Measurements from ENCODE around the gene MAGEB6B. TPM values are rescaled to one million over a fixed set of nuclear protein-coding genes. Genes with fewer than 3 reads are reported as not detected.
"Not testable (repeated sequence)": the region's sequence is repeated elsewhere in the genome, so short reads cannot be mapped to it uniquely, and the experiment has no call there.

The MAGEB6B gene
- total and polyA plus RNA-seq, 4 donors, result not detected

DNA sequence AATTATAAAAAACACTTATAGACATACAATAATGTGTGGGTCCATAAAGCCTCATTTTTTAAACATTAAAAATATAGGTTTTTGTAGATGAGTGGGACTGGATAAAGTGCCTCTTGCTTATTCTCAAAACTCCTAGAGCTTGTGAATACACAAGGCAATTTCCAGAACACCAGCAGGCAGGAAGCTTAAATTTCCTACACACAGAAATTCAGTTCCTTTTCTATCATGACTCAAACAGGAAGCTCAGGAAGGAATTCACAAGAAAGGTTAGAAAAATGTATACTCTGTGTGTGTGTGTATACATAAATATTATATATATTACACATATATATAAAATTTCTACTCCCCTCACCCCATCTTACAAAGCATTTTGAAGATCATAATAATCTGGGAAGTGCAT is 43.2 kb downstream of the MAGEB6B start:
- Histone ChIP-seq H3K9ac (ENCODE audit: low read depth in 1 of 2, low read length in 2 of 2) (no peak overlapping the region), H3K27me3 (ENCODE audit: control insufficient read depth in 4 of 4, insufficient read depth in 4 of 4, low read length in 3 of 4) (no peaks in the 10 kb centered on the region), H3K36me3 (ENCODE audit: control insufficient read depth in 4 of 4, insufficient read depth in 3 of 4, low read depth in 1 of 4, low read length in 3 of 4) (no peaks in the 10 kb centered on the region), H3K27ac (ENCODE audit: low read depth in 1 of 2, low read length in 2 of 2) (no peak overlapping the region), H3K4me1 (ENCODE audit: control insufficient read depth in 4 of 4, insufficient read depth in 4 of 4, low read length in 3 of 4) (no peaks in the 10 kb centered on the region), H3K9me3 (ENCODE audit: control insufficient read depth in 4 of 4, low read length in 3 of 4) (peaks cover 0 to 2% (median 0%) of the 10 kb centered on the region in 4 donors), H3K4me3 (ENCODE audit: low read depth in 1 of 3, low read length in 3 of 3) (no peak overlapping the region)
- no peak for DNase-seq (ENCODE audit: low spot score)
- TF ChIP-seq RXRA (IDR thresholded peaks at IDR 0.05), result no peak
- no peak for TF ChIP-seq HNF4G (IDR thresholded peaks at IDR 0.05)
- TF ChIP-seq ZBTB33 (IDR thresholded peaks at IDR 0.05), result no peak
- no peak for TF ChIP-seq SP1 (IDR thresholded peaks at IDR 0.05)
- TF ChIP-seq FOXA2 (IDR thresholded peaks at IDR 0.05), result no peak
- no peak for TF ChIP-seq NR2F2 (IDR thresholded peaks at IDR 0.05)
- TF ChIP-seq YY1 (IDR thresholded peaks at IDR 0.05), result no peak
- no peak for TF ChIP-seq TAF1 (conservative IDR thresholded peaks at IDR 0.05)
- TF ChIP-seq, protein P1, sequence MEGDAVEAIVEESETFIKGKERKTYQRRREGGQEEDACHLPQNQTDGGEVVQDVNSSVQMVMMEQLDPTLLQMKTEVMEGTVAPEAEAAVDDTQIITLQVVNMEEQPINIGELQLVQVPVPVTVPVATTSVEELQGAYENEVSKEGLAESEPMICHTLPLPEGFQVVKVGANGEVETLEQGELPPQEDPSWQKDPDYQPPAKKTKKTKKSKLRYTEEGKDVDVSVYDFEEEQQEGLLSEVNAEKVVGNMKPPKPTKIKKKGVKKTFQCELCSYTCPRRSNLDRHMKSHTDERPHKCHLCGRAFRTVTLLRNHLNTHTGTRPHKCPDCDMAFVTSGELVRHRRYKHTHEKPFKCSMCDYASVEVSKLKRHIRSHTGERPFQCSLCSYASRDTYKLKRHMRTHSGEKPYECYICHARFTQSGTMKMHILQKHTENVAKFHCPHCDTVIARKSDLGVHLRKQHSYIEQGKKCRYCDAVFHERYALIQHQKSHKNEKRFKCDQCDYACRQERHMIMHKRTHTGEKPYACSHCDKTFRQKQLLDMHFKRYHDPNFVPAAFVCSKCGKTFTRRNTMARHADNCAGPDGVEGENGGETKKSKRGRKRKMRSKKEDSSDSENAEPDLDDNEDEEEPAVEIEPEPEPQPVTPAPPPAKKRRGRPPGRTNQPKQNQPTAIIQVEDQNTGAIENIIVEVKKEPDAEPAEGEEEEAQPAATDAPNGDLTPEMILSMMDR (IDR thresholded peaks at IDR 0.05; ENCODE audit: low read depth, low read length, missing input control), result no peak

DNA sequence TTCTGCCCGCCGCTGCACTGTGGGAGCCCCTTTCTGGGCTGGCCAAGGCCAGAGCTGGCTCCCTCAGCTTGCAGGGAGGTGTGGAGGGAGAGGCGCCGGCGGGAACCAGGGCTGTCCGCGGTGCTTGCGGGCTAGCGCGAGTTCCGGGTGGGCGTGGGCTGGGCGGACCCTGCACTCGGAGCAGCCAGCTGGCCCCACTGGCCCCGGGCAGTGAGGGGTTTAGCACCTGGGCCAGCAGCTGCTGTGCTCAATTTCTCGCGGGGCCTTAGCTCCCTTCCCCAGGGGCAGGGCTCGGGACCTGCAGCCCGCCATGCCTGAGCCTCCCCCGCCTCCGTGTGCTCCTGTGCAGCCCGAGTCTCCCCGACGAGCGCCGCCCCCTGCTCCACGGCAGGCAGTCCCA is 44.3 kb downstream of the MAGEB6B start:
- not testable (repeated sequence) for H3K27me3 ChIP-seq (ENCODE audit: control insufficient read depth in 4 of 4, insufficient read depth in 4 of 4, low read length in 3 of 4); H3K27ac ChIP-seq (ENCODE audit: low read depth in 1 of 2, low read length in 2 of 2); H3K9me3 ChIP-seq (ENCODE audit: control insufficient read depth in 4 of 4, low read length in 3 of 4); H3K9ac ChIP-seq (ENCODE audit: low read depth in 1 of 2, low read length in 2 of 2); H3K36me3 ChIP-seq (ENCODE audit: control insufficient read depth in 4 of 4, insufficient read depth in 3 of 4, low read depth in 1 of 4, low read length in 3 of 4); H3K4me3 ChIP-seq (ENCODE audit: low read depth in 1 of 3, low read length in 3 of 3); DNase-seq (ENCODE audit: low spot score); H3K4me1 ChIP-seq (ENCODE audit: control insufficient read depth in 4 of 4, insufficient read depth in 4 of 4, low read length in 3 of 4)
- 93% methylated on average over 27 of the region's 27 CpGs for WGBS

- Histone ChIP-seq H3K27ac (ENCODE audit: low read depth in 1 of 2, low read length in 2 of 2) (no peak overlapping the region), H3K36me3 (ENCODE audit: control insufficient read depth in 4 of 4, insufficient read depth in 3 of 4, low read depth in 1 of 4, low read length in 3 of 4) (no peaks in the 10 kb centered on the region), H3K9ac (ENCODE audit: low read depth in 1 of 2, low read length in 2 of 2) (no peak overlapping the region), H3K4me3 (ENCODE audit: low read depth in 1 of 3, low read length in 3 of 3) (no peak overlapping the region), H3K4me1 (ENCODE audit: control insufficient read depth in 4 of 4, insufficient read depth in 4 of 4, low read length in 3 of 4) (no peaks in the 10 kb centered on the region), H3K27me3 (ENCODE audit: control insufficient read depth in 4 of 4, insufficient read depth in 4 of 4, low read length in 3 of 4) (no peaks in the 10 kb centered on the region), H3K9me3 (ENCODE audit: control insufficient read depth in 4 of 4, low read length in 3 of 4) (no peaks in the 10 kb centered on the region)
- DNase-seq (ENCODE audit: low spot score), result no peak
- no peak for TF ChIP-seq ZBTB33 (IDR thresholded peaks at IDR 0.05)
- no peak for TF ChIP-seq FOXA2 (IDR thresholded peaks at IDR 0.05)
- TF ChIP-seq, protein P1 (IDR thresholded peaks at IDR 0.05; ENCODE audit: low read depth, low read length, missing input control), result no peak
- TF ChIP-seq EGR1 (IDR thresholded peaks at IDR 0.05; ENCODE audit: low read depth in 2 of 2), result no peak
- TF ChIP-seq GABPA (IDR thresholded peaks at IDR 0.05 in 1 of 2, conservative IDR thresholded peaks at IDR 0.05 in 1 of 2), result no peak
- no peak for TF ChIP-seq NR2F2 (IDR thresholded peaks at IDR 0.05)
- no peak for TF ChIP-seq SP1 (IDR thresholded peaks at IDR 0.05)
- TF ChIP-seq YY1 (IDR thresholded peaks at IDR 0.05), result no peak
- no peak for TF ChIP-seq ATF3 (IDR thresholded peaks at IDR 0.05)
- TF ChIP-seq RXRA (IDR thresholded peaks at IDR 0.05), result no peak
- 38% methylated on average over 3 of the region's 3 CpGs for WGBS
Measured at GRCh38 chrX:26208012-26208411, 47.6 kb downstream of the MAGEB6B start.
